NK-92 treated with Interleukin-12 subunit alpha and Interleukin-12 subunit beta, amount 100 ng/mL, for 24 hours (cell line): ENCODE measurements around the gene CDK4.
"Not testable (repeated sequence)": the region's sequence is repeated elsewhere in the genome, so short reads cannot be mapped to it uniquely, and the experiment has no call there.

Source experiments
- DNase-seq: peaks from one replicate; lab custom pipeline; 2025; lab: John Stamatoyannopoulos, UW

CDK4 gene

DNA sequence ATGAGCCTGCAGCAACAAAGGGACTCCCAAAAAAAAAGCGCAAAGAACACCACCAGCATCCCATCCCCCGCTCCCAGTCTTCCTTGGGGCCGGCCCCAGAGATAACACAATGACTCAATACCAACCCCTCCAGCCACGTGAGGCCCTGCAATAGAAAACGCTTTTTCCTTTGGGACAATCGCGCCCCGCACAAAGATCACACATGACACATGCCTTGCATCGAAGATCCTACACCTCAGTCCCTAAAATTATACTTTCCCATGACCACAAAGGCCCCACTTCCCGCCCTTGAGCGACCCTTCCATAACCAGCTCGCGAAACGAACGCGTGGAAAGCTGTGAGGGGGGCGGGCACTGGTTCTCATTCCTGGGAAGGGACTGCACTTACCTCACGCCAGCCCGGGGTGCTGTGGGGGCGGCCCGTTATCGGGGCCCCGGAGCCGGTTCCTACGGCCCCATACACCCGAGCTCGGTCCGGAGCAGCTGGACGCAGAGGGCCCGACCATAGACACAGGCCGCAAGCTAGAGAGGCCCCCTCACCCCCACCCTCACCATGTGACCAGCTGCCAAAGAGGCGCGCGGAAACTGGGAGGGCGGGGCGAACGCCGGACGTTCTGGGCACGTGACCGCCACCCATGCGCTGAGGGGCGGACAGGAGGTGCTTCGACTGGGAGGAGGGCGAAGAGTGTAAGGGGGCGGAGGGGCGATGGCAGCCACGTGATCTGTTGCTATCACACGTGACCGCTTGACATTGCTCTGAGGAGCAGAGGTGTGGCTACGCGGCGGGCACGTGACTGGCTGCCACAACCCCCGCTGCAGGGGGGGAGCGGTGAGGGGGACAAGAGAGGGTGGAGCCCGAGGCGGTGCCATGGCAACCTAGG, at the start of gene CDK4:
TSS of gene CDK4 (minus strand) at position 523 of the 880 bp plus-strand sequence. CDS start 593 bp downstream, outside the sequence.
- DNase-seq = peak; percentile 98

GRCh38 chr12:57800965-57801364, 48.9 kb upstream of the CDK4 start:
- no peak for DNase-seq

DNA sequence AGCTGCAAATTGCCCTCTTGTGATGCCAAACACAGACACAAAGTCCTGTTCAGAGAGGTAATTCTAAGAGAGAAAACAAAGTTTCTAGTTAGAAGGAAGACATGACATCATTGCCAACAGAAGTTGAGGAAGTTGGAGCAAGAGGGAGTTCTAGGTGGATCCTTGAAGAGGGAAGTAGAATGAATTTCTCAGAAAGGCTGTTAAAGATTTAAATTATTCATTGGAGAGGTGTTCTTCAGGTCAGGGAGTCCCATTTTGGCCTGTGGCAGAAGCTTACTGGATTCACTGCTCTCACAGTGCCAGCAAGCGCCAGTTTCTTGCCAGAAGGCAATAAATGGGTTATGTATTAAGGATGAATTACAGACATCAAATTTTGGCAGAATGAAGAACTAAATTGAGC, 45.8 kb upstream of the CDK4 start:
- no peak for DNase-seq

- DNase-seq = no peak
Observed at GRCh38 chr12:57796996-57797395, 44.9 kb upstream of the CDK4 start.

DNA sequence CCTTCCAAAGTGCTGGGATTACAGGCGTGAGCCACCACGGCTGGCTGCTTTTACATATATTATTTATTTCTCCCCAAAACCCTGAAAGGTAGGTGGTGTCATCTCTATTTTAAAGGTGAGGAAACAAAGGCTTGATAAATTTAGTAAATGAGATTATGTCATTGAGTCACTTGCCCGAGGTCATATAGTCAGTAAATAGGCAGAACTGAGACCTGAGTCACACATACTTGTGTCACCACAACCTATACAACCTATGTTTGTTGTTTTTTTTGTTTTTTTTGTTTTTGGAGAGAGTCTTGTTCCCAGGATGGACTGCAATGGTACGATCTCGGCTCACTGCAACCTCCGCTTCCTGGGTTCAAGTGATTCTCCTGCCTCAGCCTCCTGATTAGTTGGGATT, 43.2 kb upstream of the CDK4 start:
- no peak for DNase-seq

DNA sequence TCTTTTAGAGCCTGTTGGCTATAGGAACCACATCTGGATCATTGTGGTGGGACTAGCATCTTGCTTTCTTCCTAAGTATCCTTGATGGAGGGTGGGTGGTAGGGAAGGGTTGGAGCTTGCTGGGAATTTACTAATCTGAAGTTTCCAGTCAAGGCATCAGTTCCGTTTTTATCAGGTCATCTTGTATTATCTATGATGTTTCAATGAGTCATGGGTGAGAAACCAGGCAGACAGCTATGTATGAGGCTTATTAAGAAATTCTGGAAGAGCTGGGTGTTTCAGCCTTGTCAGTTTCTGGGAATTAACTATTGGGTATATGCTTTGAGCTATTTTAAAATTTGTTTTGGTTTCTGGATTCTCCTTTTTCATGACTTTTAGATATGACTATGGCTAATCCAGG, 41.8 kb upstream of the CDK4 start:
- DNase-seq = no peak

- no peak for DNase-seq
Observed at GRCh38 chr12:57783861-57784260, 31.8 kb upstream of the CDK4 start.

GRCh38 chr12:57783466-57783801, 31.3 kb upstream of the CDK4 start:
- DNase-seq = no peak

DNA sequence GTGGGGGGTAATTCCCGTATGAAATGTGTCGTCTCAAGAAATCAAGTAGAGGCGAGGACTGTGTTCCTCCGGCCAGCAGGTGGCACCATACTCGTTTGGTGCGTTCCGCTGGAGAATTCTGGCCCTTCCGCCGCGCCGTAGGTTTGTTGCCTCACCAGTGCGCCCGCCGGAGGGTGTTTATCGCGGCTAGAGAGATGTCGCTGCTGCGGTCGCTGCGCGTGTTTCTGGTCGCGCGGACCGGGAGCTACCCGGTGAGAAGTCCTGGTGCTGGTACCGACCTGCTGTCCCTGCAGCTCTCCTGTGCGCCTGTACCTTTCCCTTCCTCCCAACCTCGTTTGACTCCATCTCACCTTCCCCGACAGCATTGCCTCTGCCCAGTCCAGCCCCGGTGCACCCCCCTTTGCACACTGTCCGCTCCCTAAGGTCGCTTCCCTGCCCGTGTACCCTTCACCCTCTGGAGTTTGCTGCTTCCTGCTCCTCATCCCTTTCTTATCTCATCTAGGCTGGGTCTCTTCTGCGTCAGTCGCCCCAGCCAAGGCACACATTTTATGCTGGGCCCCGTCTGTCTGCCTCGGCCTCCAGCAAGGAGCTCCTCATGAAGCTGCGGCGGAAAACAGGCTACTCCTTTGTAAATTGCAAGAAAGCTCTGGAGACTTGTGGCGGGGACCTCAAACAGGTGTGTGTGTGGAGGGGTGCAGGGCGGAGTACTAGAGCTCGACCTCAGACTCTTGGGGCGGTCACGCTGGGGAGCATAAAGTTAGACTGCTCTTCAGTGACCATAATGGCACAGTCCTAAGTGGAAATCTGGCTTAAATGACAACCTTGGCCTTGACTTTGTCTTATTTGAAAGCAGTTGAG, 30.7 kb upstream of the CDK4 start, which contains the start of gene TSFM:
TSS of gene TSFM (plus strand) at position 180 of the 858 bp plus-strand sequence. CDS start at position 195, 15 bp downstream.
- DNase-seq = peak; percentile 80

DNA sequence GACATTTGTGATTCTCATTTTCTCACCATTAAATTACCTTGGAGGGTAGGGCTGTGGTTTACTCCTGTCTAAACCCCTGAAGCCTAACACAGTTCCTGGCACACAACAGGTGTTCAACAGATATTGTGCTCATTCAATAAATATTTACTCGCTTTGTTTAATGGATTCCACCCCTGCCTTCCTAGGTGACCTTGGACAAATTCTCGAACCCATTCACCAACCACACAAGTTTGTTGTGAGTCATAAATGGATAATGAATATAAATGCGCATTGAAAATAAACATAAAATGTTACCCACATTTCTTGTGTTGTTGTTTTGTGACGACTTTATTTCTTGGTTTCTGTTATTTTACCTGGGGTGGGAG, 30.1 kb upstream of the CDK4 start:
- no peak for DNase-seq

DNA sequence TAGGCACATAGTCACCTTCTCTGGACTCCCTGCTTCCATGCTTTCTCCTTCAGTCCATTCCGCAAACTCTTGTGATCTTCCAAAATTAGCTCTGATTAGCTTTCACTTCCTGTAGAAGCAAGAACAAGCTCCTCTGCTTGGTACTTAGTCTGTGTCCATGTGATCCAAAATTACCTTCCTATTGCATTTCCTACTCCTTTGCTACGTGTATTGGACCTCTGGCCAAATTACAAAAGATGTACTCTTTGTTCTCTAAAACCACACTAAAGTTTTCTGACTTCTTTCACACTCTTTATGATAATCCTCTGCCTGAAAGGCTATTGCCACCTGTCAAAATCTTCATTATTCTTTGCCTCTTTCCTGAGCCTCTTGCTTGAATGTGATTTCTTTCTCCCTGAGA, 29.7 kb upstream of the CDK4 start:
- no peak for DNase-seq

GRCh38 chr12:57781244-57781643, 29.1 kb upstream of the CDK4 start:
- DNase-seq = no peak

DNA sequence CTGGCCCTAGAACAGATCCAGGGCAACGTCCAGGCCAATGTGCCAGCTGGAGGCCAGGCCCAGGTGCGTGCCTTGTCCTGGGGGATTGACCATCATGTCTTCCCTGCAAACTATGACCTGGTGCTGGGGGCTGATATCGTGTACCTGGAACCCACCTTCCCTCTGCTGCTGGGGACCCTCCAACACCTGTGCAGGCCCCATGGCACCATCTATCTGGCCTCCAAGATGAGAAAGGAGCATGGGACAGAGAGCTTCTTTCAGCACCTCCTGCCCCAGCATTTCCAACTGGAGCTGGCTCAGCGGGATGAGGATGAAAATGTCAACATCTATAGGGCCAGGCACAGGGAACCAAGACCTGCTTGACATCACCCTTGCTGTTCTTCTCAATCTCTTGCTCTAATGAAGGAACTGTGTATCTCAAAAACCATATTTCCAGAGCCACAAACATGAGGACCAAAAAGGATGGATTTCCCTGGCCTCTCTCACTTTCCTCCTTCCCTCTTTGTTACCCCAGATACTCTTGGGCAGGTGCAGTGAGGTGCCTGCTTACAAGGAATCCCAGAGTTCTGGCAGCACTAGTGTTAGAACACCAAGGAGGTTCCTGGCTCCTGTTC, 28.3 kb upstream of the CDK4 start:
- no peak for DNase-seq

GRCh38 chr12:57779736-57780135, 27.6 kb upstream of the CDK4 start:
- DNase-seq = no peak

GRCh38 chr12:57777911-57778310, 25.8 kb upstream of the CDK4 start:
- no peak for DNase-seq

- DNase-seq = no peak
Observed at GRCh38 chr12:57777367-57777766, 25.3 kb upstream of the CDK4 start.

- DNase-seq = no peak
Observed at GRCh38 chr12:57776247-57776587, 24.1 kb upstream of the CDK4 start.

DNA sequence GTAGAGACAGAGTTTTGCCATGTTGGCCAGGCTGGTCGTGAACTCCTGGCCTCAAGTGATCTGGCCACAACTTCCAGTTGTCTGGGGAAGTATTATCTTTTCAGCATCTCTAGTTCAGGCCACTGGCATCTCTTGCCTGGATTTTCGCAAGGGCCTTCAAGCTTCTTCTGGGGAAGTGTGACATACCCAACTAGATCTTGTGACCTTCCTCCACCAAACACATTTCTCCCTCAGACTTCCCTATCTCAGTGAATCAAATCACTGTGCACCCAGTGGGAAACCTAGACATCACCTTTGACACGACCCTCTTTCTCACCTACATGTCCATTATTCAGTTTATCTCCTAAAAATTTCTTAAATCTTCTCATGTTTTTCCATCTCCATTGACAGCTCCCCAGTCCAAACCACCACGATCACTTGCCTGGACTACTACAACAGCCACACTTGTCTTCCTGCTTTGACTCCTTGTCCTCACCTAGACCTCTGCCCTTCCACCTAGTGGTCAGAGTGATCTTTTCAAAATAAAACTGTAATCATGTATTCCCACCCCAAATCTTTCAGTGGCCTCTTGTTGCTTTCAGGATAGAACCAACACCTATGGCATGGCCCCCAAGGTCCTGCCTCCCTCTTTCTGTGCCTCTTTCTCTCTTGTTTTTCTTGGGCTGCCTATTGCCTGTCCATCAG, 23.6 kb upstream of the CDK4 start:
- DNase-seq = no peak

GRCh38 chr12:57775044-57775443, 22.9 kb upstream of the CDK4 start:
- DNase-seq = no peak

- DNase-seq = not testable (repeated sequence)
Observed at GRCh38 chr12:57774634-57775033, 22.5 kb upstream of the CDK4 start.

- peak; percentile 37 for DNase-seq
Observed at GRCh38 chr12:57772429-57773322, 20.6 kb upstream of the CDK4 start, which contains the start of gene EEF1AKMT3. Gene EEF1AKMT3 (plus strand): TSS chr12:57772614. CDS start chr12:57772725, 111 bp downstream.
